Measurements from ENCODE around the gene NUP62.
"Not testable (repeated sequence)": the region's sequence is repeated elsewhere in the genome, so short reads cannot be mapped to it uniquely, and the experiment has no call there.

Gene NUP62

DNA sequence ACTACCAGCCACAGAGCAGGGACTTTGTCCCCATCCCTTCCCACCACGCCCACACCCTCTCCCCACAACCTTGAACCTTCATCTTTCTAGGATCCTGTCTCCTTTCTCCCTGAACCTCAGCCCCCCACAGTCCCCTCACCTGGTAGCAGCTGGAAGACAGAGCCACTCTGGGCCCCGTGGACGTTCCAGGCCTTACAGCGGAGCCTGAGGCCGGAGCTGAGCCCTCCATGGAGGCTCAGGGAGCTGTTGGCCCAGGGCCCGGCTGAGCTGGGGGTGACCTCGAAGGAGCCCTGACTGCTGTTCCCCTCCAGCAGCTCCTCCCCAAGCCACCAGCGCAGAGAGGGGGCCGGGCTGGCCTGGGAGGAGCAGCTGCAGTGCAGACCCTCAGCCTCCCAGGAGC lies 28.8 kb upstream of the NUP62 start:
- H3K27me3 ChIP-seq (replicated peaks in 2 of 5; ENCODE audit: control insufficient read depth in 4 of 5, insufficient read depth in 5 of 5, low read length in 4 of 5); DNase-seq; H3K4me3 ChIP-seq (ENCODE audit: control insufficient read depth in 1 of 7, extremely low read depth in 1 of 7, insufficient read depth in 4 of 7, low read depth in 2 of 7, low read length in 6 of 7); POLR2A ChIA-PET; H3K36me3 ChIP-seq (ENCODE audit: control insufficient read depth in 4 of 4, insufficient read depth in 4 of 4, low read length in 3 of 4); H3K9me3 ChIP-seq (ENCODE audit: control extremely low read depth in 1 of 5, control insufficient read depth in 4 of 5, insufficient read depth in 2 of 5, low read depth in 1 of 5, low read length in 4 of 5); H3K27ac ChIP-seq (ENCODE audit: insufficient read depth in 1 of 2, low read depth in 1 of 2, low read length in 2 of 2, poor library complexity in 1 of 2, severe bottlenecking in 2 of 2): not testable (repeated sequence)
- CTCF ChIA-PET: interaction anchor here (1.4 kb wide), 1 partner anchor 19 kb away, joined by 3 read pairs; no protein-coding TSS in a partner anchor
- 92% methylated on average over 2 of the region's 9 CpGs for WGBS (ENCODE audit: insufficient coverage)
- peaks cover 6 to 19% (median 12%) of the 10 kb centered on the region in 4 experiments for H3K4me1 ChIP-seq (ENCODE audit: control extremely low read depth in 1 of 4, control insufficient read depth in 4 of 4, insufficient read depth in 4 of 4, low read length in 3 of 4)

DNA sequence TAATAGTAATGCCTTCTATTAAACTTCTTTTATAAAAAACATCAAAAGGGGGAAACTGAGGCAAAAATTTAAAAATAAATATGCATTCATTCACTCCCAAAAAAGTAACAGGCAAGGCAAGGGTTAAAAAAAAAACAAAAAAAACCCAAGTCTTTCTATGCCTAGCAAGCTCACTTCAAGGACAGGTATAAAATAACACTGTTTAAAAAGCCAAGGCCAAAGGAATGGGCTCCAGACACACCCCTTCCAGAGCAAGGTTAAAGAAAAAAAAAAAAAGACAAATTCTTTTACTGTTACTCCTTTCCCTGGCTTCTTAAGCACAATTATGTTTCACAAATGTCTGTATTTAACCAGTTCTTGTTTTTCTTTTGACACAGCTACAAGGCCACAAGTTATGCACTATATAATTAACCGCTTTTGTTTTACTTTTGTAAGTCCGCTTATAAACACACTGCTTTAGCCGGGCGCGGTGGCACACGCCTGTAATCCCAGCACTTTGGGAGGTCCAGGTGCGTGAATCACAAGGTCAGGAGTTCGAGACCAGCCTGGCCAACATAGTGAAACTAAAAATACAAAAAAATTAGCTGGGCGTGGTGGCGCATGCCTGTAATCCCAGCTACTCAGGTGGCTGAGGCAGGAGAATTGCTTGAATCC lies 28.1 kb upstream of the NUP62 start:
- ChIA-PET CTCF (interaction anchor here (1.4 kb wide), 1 partner anchor 18 kb away, joined by 3 read pairs; no protein-coding TSS in a partner anchor), POLR2A (no interaction called here)
- Histone ChIP-seq H3K4me1 (ENCODE audit: control extremely low read depth in 1 of 4, control insufficient read depth in 4 of 4, insufficient read depth in 4 of 4, low read length in 3 of 4) (peaks cover 6 to 23% (median 15%) of the 10 kb centered on the region in 4 experiments), H3K27me3 (replicated peaks in 2 of 5; ENCODE audit: control insufficient read depth in 4 of 5, insufficient read depth in 5 of 5, low read length in 4 of 5) (peaks cover 0 to 5% (median 0%) of the 10 kb centered on the region in 5 experiments), H3K9me3 (ENCODE audit: control extremely low read depth in 1 of 5, control insufficient read depth in 4 of 5, insufficient read depth in 2 of 5, low read depth in 1 of 5, low read length in 4 of 5) (peaks cover 0 to 3% (median 0%) of the 10 kb centered on the region in 5 experiments), H3K27ac (ENCODE audit: insufficient read depth in 1 of 2, low read depth in 1 of 2, low read length in 2 of 2, poor library complexity in 1 of 2, severe bottlenecking in 2 of 2) (no peak overlapping the region), H3K36me3 (ENCODE audit: control insufficient read depth in 4 of 4, insufficient read depth in 4 of 4, low read length in 3 of 4) (no peaks in the 10 kb centered on the region), H3K4me3 (ENCODE audit: control insufficient read depth in 1 of 7, extremely low read depth in 1 of 7, insufficient read depth in 4 of 7, low read depth in 2 of 7, low read length in 6 of 7) (no peak overlapping the region)
- WGBS (ENCODE audit: insufficient coverage): 96% methylated on average over 8 of the region's 10 CpGs
- DNase-seq: no peak

DNA sequence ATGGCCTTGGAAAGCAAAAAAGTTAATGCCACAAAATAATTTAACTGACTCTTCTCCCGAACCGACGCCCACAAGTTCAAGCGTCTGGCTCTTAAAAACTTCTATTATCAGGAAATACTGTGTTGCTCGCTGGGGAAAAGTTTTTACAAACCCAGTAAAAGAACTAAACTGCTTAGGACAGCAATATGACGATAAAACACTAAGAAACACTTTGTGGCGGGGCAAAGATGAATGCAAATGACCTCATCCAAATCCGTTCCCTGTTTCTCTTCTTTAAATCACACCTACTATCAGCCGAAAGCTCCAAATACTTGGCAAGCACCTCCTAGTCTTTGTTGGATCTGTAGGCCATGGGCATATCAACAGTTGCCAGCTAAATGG lies 26.8 kb upstream of the NUP62 start:
- DNase-seq: no peak
- POLR2A ChIA-PET: no interaction called here
- H3K36me3 ChIP-seq (ENCODE audit: control insufficient read depth in 4 of 4, insufficient read depth in 4 of 4, low read length in 3 of 4): no peaks in the 10 kb centered on the region
- H3K27ac ChIP-seq (ENCODE audit: insufficient read depth in 1 of 2, low read depth in 1 of 2, low read length in 2 of 2, poor library complexity in 1 of 2, severe bottlenecking in 2 of 2): no peak overlapping the region
- WGBS (ENCODE audit: insufficient coverage): 94% methylated on average over 9 of the region's 9 CpGs
- H3K4me3 ChIP-seq (ENCODE audit: control insufficient read depth in 1 of 7, extremely low read depth in 1 of 7, insufficient read depth in 4 of 7, low read depth in 2 of 7, low read length in 6 of 7): no peak overlapping the region
- H3K27me3 ChIP-seq (replicated peaks in 2 of 5; ENCODE audit: control insufficient read depth in 4 of 5, insufficient read depth in 5 of 5, low read length in 4 of 5): peaks cover 0 to 5% (median 0%) of the 10 kb centered on the region in 5 experiments
- H3K4me1 ChIP-seq (ENCODE audit: control extremely low read depth in 1 of 4, control insufficient read depth in 4 of 4, insufficient read depth in 4 of 4, low read length in 3 of 4): peaks cover 6 to 23% (median 15%) of the 10 kb centered on the region in 4 experiments
- H3K9me3 ChIP-seq (ENCODE audit: control extremely low read depth in 1 of 5, control insufficient read depth in 4 of 5, insufficient read depth in 2 of 5, low read depth in 1 of 5, low read length in 4 of 5): no peaks in the 10 kb centered on the region
- CTCF ChIA-PET: no interaction called here

DNA sequence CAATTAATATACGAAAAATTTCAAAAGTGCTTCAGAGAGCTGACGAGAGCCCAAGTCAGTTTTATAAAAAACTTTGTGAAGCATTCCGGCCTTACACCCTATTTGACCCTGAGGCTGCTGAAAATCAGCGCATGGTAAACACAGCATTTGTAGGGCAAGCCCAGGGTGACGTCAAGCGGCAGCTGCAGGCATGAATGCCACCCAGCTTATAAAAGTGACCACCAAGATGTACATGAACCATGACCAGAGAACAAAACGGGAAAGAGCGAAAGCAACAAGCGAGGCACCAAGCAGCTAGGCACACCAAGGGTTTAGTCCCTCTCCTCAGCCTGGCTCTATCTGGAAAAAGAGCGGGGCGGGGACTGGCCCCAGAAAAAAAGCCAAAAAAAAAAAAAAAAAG lies 25.6 kb upstream of the NUP62 start:
- WGBS (ENCODE audit: insufficient coverage): 97% methylated on average over 11 of the region's 11 CpGs
- Histone ChIP-seq H3K4me1 (ENCODE audit: control extremely low read depth in 1 of 4, control insufficient read depth in 4 of 4, insufficient read depth in 4 of 4, low read length in 3 of 4) (peaks cover 6 to 23% (median 15%) of the 10 kb centered on the region in 4 experiments), H3K9me3 (ENCODE audit: control extremely low read depth in 1 of 5, control insufficient read depth in 4 of 5, insufficient read depth in 2 of 5, low read depth in 1 of 5, low read length in 4 of 5) (no peaks in the 10 kb centered on the region), H3K4me3 (ENCODE audit: control insufficient read depth in 1 of 7, extremely low read depth in 1 of 7, insufficient read depth in 4 of 7, low read depth in 2 of 7, low read length in 6 of 7) (no peak overlapping the region), H3K27ac (ENCODE audit: insufficient read depth in 1 of 2, low read depth in 1 of 2, low read length in 2 of 2, poor library complexity in 1 of 2, severe bottlenecking in 2 of 2) (no peak overlapping the region), H3K27me3 (replicated peaks in 2 of 5; ENCODE audit: control insufficient read depth in 4 of 5, insufficient read depth in 5 of 5, low read length in 4 of 5) (peaks cover 0 to 5% (median 0%) of the 10 kb centered on the region in 5 experiments), H3K36me3 (ENCODE audit: control insufficient read depth in 4 of 4, insufficient read depth in 4 of 4, low read length in 3 of 4) (no peaks in the 10 kb centered on the region)
- ChIA-PET POLR2A (no interaction called here), CTCF (no interaction called here)
- no peak for DNase-seq

DNA sequence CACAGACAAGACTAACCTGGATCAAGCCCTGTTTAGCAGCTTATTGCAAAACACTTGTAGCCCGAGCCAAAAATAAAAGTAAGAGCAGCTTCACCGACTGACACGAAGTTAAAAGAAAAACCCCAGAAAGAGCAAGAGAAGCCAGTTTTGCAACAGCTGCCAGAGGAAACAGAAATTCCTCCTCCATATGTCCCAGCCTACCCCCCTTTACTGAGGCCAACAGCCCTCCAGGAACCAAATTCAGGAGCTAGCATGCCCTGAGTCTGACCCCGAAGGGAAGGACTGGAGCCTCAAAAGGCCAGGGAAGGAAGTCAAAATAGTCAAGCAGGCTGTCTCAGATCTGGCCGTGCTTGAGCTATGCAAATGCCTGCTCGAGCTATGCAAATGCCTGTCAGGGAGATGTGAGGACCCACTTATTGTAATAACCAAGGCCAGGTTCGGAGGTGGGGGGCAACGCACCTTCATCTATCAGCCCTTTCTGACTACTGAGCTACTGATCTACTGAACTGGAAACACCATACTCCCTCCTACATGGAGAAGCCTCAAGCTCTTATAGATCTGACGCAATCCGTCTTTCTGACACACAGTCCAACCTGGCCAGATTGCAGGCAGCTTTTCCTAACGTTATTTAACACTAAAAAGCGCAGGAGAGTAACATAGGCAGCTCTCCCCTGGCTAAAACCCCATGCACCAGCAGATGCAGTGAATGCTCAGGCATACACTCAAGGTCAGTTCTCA lies 25.0 kb upstream of the NUP62 start:
- ChIA-PET CTCF (interaction anchor here (0.6 to 2.9 kb wide), 3 partner anchors 11 to 31 kb away, joined by 3 to 7 read pairs (median 6); no protein-coding TSS in a partner anchor), POLR2A (no interaction called here)
- Histone ChIP-seq H3K27me3 (replicated peaks in 2 of 5; ENCODE audit: control insufficient read depth in 4 of 5, insufficient read depth in 5 of 5, low read length in 4 of 5) (peaks cover 0 to 5% (median 0%) of the 10 kb centered on the region in 5 experiments), H3K4me3 (ENCODE audit: control insufficient read depth in 1 of 7, extremely low read depth in 1 of 7, insufficient read depth in 4 of 7, low read depth in 2 of 7, low read length in 6 of 7) (peak overlapping the region in 1 of 7 experiments; percentile 20), H3K4me1 (ENCODE audit: control extremely low read depth in 1 of 4, control insufficient read depth in 4 of 4, insufficient read depth in 4 of 4, low read length in 3 of 4) (peaks cover 6 to 23% (median 15%) of the 10 kb centered on the region in 4 experiments), H3K9me3 (ENCODE audit: control extremely low read depth in 1 of 5, control insufficient read depth in 4 of 5, insufficient read depth in 2 of 5, low read depth in 1 of 5, low read length in 4 of 5) (no peaks in the 10 kb centered on the region), H3K36me3 (ENCODE audit: control insufficient read depth in 4 of 4, insufficient read depth in 4 of 4, low read length in 3 of 4) (no peaks in the 10 kb centered on the region), H3K27ac (ENCODE audit: insufficient read depth in 1 of 2, low read depth in 1 of 2, low read length in 2 of 2, poor library complexity in 1 of 2, severe bottlenecking in 2 of 2) (no peak overlapping the region)
- no peak for DNase-seq
- 32% methylated on average over 12 of the region's 12 CpGs for WGBS (ENCODE audit: insufficient coverage)

DNA sequence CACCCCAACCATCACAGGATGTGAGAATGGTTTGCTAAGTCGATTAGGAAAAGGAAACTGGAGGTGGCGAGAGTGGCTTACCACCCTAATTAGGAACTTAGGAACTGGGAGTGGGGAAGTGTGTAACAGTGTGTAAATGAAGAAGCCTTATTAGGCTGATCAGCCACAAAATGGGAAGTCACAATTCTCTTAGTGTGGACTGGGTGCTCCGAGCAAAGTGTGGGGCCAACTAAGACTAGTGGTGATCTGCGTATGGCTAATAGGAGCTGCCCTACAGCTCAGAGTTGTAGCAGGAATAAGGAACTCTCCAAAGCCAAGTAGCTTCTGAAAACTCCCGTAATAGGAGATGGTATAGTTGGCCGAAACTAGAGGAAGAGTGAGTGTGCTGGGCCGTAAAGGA lies 24.1 kb upstream of the NUP62 start:
- Histone ChIP-seq H3K27ac (ENCODE audit: insufficient read depth in 1 of 2, low read depth in 1 of 2, low read length in 2 of 2, poor library complexity in 1 of 2, severe bottlenecking in 2 of 2) (no peak overlapping the region), H3K27me3 (replicated peaks in 2 of 5; ENCODE audit: control insufficient read depth in 4 of 5, insufficient read depth in 5 of 5, low read length in 4 of 5) (peaks cover 0 to 5% (median 0%) of the 10 kb centered on the region in 5 experiments), H3K36me3 (ENCODE audit: control insufficient read depth in 4 of 4, insufficient read depth in 4 of 4, low read length in 3 of 4) (no peaks in the 10 kb centered on the region), H3K4me1 (ENCODE audit: control extremely low read depth in 1 of 4, control insufficient read depth in 4 of 4, insufficient read depth in 4 of 4, low read length in 3 of 4) (peaks cover 6 to 23% (median 15%) of the 10 kb centered on the region in 4 experiments), H3K4me3 (ENCODE audit: control insufficient read depth in 1 of 7, extremely low read depth in 1 of 7, insufficient read depth in 4 of 7, low read depth in 2 of 7, low read length in 6 of 7) (no peak overlapping the region), H3K9me3 (ENCODE audit: control extremely low read depth in 1 of 5, control insufficient read depth in 4 of 5, insufficient read depth in 2 of 5, low read depth in 1 of 5, low read length in 4 of 5) (no peaks in the 10 kb centered on the region)
- no peak for DNase-seq
- ChIA-PET CTCF (interaction anchor here (1.1 to 2.9 kb wide), 2 partner anchors 10 to 32 kb away, joined by 3 to 7 read pairs; no protein-coding TSS in a partner anchor), POLR2A (no interaction called here)
- 73% methylated on average over 6 of the region's 7 CpGs for WGBS (ENCODE audit: insufficient coverage)

DNA sequence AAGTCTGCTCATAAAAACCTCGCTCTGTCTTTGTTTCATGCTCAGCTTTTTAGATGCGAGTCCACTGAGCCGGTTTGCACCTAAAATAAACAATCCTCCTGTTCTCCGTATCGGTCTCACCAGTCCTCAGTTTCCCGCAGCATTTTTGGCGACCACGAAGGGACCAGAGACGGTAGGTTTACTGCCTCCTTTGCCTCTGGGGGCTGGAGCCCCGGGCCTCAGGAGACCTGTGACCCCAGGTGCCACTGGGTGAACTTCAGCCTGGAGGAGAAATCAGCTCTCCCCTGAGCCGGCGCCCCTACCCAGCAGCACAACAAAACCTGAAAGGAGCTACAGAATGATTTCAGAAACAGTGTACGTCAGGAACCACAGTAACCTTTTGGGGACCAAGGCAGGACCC lies 23.6 kb upstream of the NUP62 start:
- POLR2A ChIA-PET: no interaction called here
- Histone ChIP-seq H3K9me3 (ENCODE audit: control extremely low read depth in 1 of 5, control insufficient read depth in 4 of 5, insufficient read depth in 2 of 5, low read depth in 1 of 5, low read length in 4 of 5) (no peaks in the 10 kb centered on the region), H3K27ac (ENCODE audit: insufficient read depth in 1 of 2, low read depth in 1 of 2, low read length in 2 of 2, poor library complexity in 1 of 2, severe bottlenecking in 2 of 2) (no peak overlapping the region), H3K4me3 (ENCODE audit: control insufficient read depth in 1 of 7, extremely low read depth in 1 of 7, insufficient read depth in 4 of 7, low read depth in 2 of 7, low read length in 6 of 7) (no peak overlapping the region), H3K36me3 (ENCODE audit: control insufficient read depth in 4 of 4, insufficient read depth in 4 of 4, low read length in 3 of 4) (no peaks in the 10 kb centered on the region), H3K4me1 (ENCODE audit: control extremely low read depth in 1 of 4, control insufficient read depth in 4 of 4, insufficient read depth in 4 of 4, low read length in 3 of 4) (peaks cover 6 to 23% (median 15%) of the 10 kb centered on the region in 4 experiments), H3K27me3 (replicated peaks in 2 of 5; ENCODE audit: control insufficient read depth in 4 of 5, insufficient read depth in 5 of 5, low read length in 4 of 5) (peaks cover 0 to 7% (median 0%) of the 10 kb centered on the region in 5 experiments)
- no peak for DNase-seq
- CTCF ChIA-PET: interaction anchor here (1.1 to 4.3 kb wide), 3 partner anchors 9 to 32 kb away, joined by 3 to 20 read pairs (median 7); no protein-coding TSS in a partner anchor
- 93% methylated on average over 13 of the region's 13 CpGs for WGBS (ENCODE audit: insufficient coverage)
